H1 (cell line): ENCODE measurements around the gene TMEM164. TPM values are rescaled to one million over a fixed set of nuclear protein-coding genes. Genes with fewer than 3 reads are reported as not detected.

Experiments
- BACH1 ChIP-seq: IDR thresholded peaks from 2 replicates; pipeline ENCODE4 v1.6.1; 2012; ENCODE audit warnings: low read length, improper control_type of control experiment
- BCL11A ChIP-seq, 2 experiments: IDR thresholded peaks; one replicate each; pipeline ENCODE4 v1.6.1; 2011; ENCODE audit warnings: low read depth in 2 of 2, low read length in 2 of 2, mild to moderate bottlenecking in 2 of 2
- CTBP2 ChIP-seq: IDR thresholded peaks from 2 replicates; pipeline ENCODE4 v1.7.0; 2011; ENCODE audit warnings: borderline replicate concordance, mild to moderate bottlenecking, moderate library complexity, mixed read lengths, low read length; ENCODE audit not compliant: insufficient read depth, insufficient read length
- JUN ChIP-seq: IDR thresholded peaks from 2 replicates; pipeline ENCODE4 v1.6.1; 2011; ENCODE audit warnings: low read depth, mild to moderate bottlenecking, improper control_type of control experiment, low read length
- JUND ChIP-seq: IDR thresholded peaks from 2 replicates; pipeline ENCODE4 v1.6.1; 2011; ENCODE audit warnings: mild to moderate bottlenecking, improper control_type of control experiment, low read length
- POLR2AphosphoS5 ChIP-seq: IDR thresholded peaks from 2 replicates; pipeline ENCODE4 v1.6.1; 2011; ENCODE audit warnings: low read depth, low read length
- SP1 ChIP-seq: IDR thresholded peaks from 2 replicates; pipeline ENCODE4 v1.6.1; 2011; ENCODE audit warnings: low read depth, low read length
- SRF ChIP-seq: IDR thresholded peaks from 2 replicates; pipeline ENCODE4 v1.6.1; 2011; ENCODE audit warnings: mild to moderate bottlenecking, low read depth, low read length, moderate library complexity
- TAF7 ChIP-seq: optimal IDR thresholded peaks from 2 replicates; pipeline ENCODE3; 2011; ENCODE audit warnings: low read depth, mild to moderate bottlenecking, inconsistent platforms, low read length, moderate library complexity, borderline replicate concordance
- ZNF274 ChIP-seq: IDR thresholded peaks from 2 replicates; pipeline ENCODE4 v1.7.0; 2012; ENCODE audit warnings: low read length, borderline replicate concordance; ENCODE audit errors: extremely low read depth
- polyA plus RNA-seq, 7 experiments: library from polyadenylated mRNA; depleted of rRNA in 3 of 7; stranded (reverse) in 5 of 7; unstranded in 2 of 7; fragments of >200 nt in 5 of 7; fragments of 200-250 nt in 2 of 7; gene quantifications; 1 replicate in 5 of 7; 2 replicates in 1 of 7; 4 replicates in 1 of 7; pipeline versions ENCODE4 v1.2.1 to v1.2.3, GENCODE V29; 2011 to 2013; ENCODE audit warnings: missing spikeins in 2 of 7, mixed read lengths in 2 of 7
- total RNA-seq: library from RNA; stranded (reverse); fragmentation: NEBNext Ultra II Directional; extraction: Animal tissue kit (Norgen Biotek cat#: 25700); gene quantifications from 2 replicates; pipeline ENCODE4 v1.2.1, GENCODE V29; 2021
- TF ChIP-seq, protein P1 (sequence below): fragments of 300-600 bp; sonication (generic); IDR thresholded peaks from 2 replicates; pipeline ENCODE4 v1.7.1; 2012; ENCODE audit warnings: low read length, moderate library complexity, mild to moderate bottlenecking, inconsistent platforms; ENCODE audit not compliant: insufficient replicate concordance
- TF ChIP-seq, protein P2 (sequence below): IDR thresholded peaks from 2 replicates; pipeline ENCODE4 v1.6.1; 2011; ENCODE audit warnings: low read length, improper control_type of control experiment

Gene TMEM164
- total and polyA plus RNA-seq, 2 of the 8 experiments (the other 6 are each of a cell fraction or from before 2014, with no cell fraction given), result 7.3 to 14.8 TPM

DNA sequence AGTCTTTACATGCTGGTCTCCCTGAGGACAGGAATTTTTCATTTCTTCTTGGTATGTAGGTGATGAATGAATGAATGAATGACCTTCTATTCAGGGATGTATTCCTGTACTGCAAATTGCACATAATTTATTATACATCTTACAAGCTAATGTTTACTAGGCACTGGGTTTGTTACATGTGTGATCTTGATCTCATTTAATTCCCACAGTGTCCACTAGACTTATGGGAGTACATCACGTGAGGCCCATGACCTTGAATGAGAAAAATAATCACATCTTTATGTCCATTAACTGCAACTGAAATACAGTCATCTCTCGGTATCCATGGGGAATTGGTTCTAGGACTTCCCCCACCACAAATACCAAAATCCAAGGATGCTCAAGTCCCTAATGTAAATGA is 150.3 kb downstream of the TMEM164 start (continued):
- TF ChIP-seq, protein P1, sequence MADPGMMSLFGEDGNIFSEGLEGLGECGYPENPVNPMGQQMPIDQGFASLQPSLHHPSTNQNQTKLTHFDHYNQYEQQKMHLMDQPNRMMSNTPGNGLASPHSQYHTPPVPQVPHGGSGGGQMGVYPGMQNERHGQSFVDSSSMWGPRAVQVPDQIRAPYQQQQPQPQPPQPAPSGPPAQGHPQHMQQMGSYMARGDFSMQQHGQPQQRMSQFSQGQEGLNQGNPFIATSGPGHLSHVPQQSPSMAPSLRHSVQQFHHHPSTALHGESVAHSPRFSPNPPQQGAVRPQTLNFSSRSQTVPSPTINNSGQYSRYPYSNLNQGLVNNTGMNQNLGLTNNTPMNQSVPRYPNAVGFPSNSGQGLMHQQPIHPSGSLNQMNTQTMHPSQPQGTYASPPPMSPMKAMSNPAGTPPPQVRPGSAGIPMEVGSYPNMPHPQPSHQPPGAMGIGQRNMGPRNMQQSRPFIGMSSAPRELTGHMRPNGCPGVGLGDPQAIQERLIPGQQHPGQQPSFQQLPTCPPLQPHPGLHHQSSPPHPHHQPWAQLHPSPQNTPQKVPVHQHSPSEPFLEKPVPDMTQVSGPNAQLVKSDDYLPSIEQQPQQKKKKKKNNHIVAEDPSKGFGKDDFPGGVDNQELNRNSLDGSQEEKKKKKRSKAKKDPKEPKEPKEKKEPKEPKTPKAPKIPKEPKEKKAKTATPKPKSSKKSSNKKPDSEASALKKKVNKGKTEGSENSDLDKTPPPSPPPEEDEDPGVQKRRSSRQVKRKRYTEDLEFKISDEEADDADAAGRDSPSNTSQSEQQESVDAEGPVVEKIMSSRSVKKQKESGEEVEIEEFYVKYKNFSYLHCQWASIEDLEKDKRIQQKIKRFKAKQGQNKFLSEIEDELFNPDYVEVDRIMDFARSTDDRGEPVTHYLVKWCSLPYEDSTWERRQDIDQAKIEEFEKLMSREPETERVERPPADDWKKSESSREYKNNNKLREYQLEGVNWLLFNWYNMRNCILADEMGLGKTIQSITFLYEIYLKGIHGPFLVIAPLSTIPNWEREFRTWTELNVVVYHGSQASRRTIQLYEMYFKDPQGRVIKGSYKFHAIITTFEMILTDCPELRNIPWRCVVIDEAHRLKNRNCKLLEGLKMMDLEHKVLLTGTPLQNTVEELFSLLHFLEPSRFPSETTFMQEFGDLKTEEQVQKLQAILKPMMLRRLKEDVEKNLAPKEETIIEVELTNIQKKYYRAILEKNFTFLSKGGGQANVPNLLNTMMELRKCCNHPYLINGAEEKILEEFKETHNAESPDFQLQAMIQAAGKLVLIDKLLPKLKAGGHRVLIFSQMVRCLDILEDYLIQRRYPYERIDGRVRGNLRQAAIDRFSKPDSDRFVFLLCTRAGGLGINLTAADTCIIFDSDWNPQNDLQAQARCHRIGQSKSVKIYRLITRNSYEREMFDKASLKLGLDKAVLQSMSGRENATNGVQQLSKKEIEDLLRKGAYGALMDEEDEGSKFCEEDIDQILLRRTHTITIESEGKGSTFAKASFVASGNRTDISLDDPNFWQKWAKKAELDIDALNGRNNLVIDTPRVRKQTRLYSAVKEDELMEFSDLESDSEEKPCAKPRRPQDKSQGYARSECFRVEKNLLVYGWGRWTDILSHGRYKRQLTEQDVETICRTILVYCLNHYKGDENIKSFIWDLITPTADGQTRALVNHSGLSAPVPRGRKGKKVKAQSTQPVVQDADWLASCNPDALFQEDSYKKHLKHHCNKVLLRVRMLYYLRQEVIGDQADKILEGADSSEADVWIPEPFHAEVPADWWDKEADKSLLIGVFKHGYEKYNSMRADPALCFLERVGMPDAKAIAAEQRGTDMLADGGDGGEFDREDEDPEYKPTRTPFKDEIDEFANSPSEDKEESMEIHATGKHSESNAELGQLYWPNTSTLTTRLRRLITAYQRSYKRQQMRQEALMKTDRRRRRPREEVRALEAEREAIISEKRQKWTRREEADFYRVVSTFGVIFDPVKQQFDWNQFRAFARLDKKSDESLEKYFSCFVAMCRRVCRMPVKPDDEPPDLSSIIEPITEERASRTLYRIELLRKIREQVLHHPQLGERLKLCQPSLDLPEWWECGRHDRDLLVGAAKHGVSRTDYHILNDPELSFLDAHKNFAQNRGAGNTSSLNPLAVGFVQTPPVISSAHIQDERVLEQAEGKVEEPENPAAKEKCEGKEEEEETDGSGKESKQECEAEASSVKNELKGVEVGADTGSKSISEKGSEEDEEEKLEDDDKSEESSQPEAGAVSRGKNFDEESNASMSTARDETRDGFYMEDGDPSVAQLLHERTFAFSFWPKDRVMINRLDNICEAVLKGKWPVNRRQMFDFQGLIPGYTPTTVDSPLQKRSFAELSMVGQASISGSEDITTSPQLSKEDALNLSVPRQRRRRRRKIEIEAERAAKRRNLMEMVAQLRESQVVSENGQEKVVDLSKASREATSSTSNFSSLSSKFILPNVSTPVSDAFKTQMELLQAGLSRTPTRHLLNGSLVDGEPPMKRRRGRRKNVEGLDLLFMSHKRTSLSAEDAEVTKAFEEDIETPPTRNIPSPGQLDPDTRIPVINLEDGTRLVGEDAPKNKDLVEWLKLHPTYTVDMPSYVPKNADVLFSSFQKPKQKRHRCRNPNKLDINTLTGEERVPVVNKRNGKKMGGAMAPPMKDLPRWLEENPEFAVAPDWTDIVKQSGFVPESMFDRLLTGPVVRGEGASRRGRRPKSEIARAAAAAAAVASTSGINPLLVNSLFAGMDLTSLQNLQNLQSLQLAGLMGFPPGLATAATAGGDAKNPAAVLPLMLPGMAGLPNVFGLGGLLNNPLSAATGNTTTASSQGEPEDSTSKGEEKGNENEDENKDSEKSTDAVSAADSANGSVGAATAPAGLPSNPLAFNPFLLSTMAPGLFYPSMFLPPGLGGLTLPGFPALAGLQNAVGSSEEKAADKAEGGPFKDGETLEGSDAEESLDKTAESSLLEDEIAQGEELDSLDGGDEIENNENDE, result no peak
- TF ChIP-seq SP1 (no peak), SRF (no peak), JUND (no peak), BACH1 (no peak), POLR2AphosphoS5 (no peak), ZNF274 (no peak), BCL11A (IDR thresholded peaks at IDR 0.05; ENCODE audit: low read depth in 2 of 2, low read length in 2 of 2) (no peak), TAF7 (no peak), JUN (no peak), CTBP2 (no peak)
- TF ChIP-seq, protein P2, sequence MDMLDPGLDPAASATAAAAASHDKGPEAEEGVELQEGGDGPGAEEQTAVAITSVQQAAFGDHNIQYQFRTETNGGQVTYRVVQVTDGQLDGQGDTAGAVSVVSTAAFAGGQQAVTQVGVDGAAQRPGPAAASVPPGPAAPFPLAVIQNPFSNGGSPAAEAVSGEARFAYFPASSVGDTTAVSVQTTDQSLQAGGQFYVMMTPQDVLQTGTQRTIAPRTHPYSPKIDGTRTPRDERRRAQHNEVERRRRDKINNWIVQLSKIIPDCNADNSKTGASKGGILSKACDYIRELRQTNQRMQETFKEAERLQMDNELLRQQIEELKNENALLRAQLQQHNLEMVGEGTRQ, result no peak
